ENCODE results near the gene DFFA.
A peak's percentile ranks its signal among the peaks of the same experiment; 100 is the strongest.
"Not testable (repeated sequence)": the region's sequence is repeated elsewhere in the genome, so short reads cannot be mapped to it uniquely, and the experiment has no call there.

DFFA gene

GRCh38 chr1:10506046-10506676 is 33.8 kb upstream of the DFFA start:
- DNase-seq, result not testable (repeated sequence)

- no peak for DNase-seq
Observed at GRCh38 chr1:10504249-10504648, 31.9 kb upstream of the DFFA start.

- no peak for DNase-seq
Observed at GRCh38 chr1:10502206-10502605, 29.9 kb upstream of the DFFA start.

GRCh38 chr1:10498231-10498630 is 25.9 kb upstream of the DFFA start:
- DNase-seq, result no peak

- no peak for DNase-seq
Observed at GRCh38 chr1:10497109-10497508, 24.8 kb upstream of the DFFA start.

- no peak for DNase-seq
Observed at GRCh38 chr1:10495952-10496351, 23.6 kb upstream of the DFFA start.

- DNase-seq, result no peak
Observed at GRCh38 chr1:10495475-10495817, 23.1 kb upstream of the DFFA start.

- peak in 52 of 56 donors; percentile 9 to 88 (median 52) for DNase-seq
Observed at GRCh38 chr1:10494754-10495474, 22.6 kb upstream of the DFFA start.

GRCh38 chr1:10494418-10494753 is 22.1 kb upstream of the DFFA start:
- DNase-seq, result no peak

- no peak for DNase-seq
Observed at GRCh38 chr1:10490286-10490970, 18.1 kb upstream of the DFFA start.

- no peak for DNase-seq
Observed at GRCh38 chr1:10489291-10490055, 17.1 kb upstream of the DFFA start.

- DNase-seq, result no peak
Observed at GRCh38 chr1:10484521-10484920, 12.2 kb upstream of the DFFA start.

GRCh38 chr1:10480614-10481013 is 8.3 kb upstream of the DFFA start:
- DNase-seq, result no peak

- DNase-seq, result no peak
Observed at GRCh38 chr1:10479296-10479695, 7.0 kb upstream of the DFFA start.

- DNase-seq, result peak in 2 of 56 donors; percentile 38 to 40
Observed at GRCh38 chr1:10475510-10475909, 3.2 kb upstream of the DFFA start.

GRCh38 chr1:10474613-10475507 is 2.5 kb upstream of the DFFA start, which contains the start of gene PEX14:
PEX14 (plus strand) TSS chr1:10474950; CDS start chr1:10474967, 17 bp downstream.
- DNase-seq, result peak; percentile 18 to 87 (median 72)

- DNase-seq, result not testable (repeated sequence)
Observed at GRCh38 chr1:10474309-10474612, 1.9 kb upstream of the DFFA start.

GRCh38 chr1:10473145-10473765 is 926 bp upstream of the DFFA start:
- DNase-seq, result no peak

GRCh38 chr1:10471411-10472219 is 714 bp downstream of the DFFA start:
- DNase-seq, result peak in 2 of 56 donors; percentile 50 to 53

- DNase-seq, result no peak
Observed at GRCh38 chr1:10470043-10470442, 2.3 kb downstream of the DFFA start.

All from amygdala (tissue), 56 donors.